Measurements from ENCODE around the gene ZNF438.

DNA sequence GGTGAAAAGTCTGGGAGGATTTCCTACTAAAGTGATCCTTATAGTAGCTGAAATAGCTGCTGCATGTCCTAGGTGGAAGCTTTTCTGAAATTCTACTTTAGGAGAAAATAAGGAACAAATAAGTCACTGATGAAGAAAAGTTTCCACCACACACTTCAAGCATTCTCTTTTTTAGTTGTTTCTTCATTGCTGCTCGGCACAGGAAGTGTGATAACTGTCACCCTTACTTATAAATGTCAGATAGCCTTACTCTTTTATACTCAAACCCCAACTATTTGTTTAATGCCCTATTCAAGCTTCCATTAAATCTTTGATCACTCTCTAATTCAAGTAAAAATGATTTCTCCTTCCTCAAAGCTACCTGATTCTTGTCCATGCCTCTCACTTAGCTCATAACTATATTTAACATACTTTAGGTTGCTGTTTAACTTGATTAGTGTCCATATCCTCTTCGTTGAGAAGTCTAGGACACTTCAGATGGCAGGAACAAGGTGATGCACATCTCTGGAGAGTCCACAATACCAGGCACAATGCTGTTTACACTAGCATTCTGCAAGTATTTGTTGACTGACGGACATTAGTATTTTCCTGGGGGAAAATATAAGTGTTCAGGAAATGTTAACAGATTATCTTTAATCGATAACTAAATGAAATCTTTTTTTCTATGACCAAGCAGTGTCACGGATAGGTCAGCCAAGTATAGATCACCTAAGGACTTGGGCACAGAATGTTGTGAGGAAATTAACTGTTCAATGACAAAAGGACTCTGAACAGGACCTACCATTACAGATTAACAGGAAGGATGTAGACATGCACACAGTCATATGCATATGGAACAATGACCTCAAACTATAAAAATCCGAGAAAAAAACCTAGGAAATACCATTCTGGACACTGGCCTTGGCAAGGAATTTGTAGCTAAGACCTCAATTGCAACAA is 67.4 kb downstream of the ZNF438 start:
- no peak for TF ChIP-seq POLR2A (IDR thresholded peaks at IDR 0.05)
- TF ChIP-seq, protein P1, sequence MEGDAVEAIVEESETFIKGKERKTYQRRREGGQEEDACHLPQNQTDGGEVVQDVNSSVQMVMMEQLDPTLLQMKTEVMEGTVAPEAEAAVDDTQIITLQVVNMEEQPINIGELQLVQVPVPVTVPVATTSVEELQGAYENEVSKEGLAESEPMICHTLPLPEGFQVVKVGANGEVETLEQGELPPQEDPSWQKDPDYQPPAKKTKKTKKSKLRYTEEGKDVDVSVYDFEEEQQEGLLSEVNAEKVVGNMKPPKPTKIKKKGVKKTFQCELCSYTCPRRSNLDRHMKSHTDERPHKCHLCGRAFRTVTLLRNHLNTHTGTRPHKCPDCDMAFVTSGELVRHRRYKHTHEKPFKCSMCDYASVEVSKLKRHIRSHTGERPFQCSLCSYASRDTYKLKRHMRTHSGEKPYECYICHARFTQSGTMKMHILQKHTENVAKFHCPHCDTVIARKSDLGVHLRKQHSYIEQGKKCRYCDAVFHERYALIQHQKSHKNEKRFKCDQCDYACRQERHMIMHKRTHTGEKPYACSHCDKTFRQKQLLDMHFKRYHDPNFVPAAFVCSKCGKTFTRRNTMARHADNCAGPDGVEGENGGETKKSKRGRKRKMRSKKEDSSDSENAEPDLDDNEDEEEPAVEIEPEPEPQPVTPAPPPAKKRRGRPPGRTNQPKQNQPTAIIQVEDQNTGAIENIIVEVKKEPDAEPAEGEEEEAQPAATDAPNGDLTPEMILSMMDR (IDR thresholded peaks at IDR 0.05): no peak
- TF ChIP-seq POLR2AphosphoS5 (IDR thresholded peaks at IDR 0.05): no peak
- no peak for TF ChIP-seq EP300 (IDR thresholded peaks at IDR 0.05)
